SU-DHL-6 (cell line): Measurements from ENCODE around the gene TEX47.

Source experiments
- H2AFZ ChIP-seq: fragments of 200-600 bp; sonication (generic); 2 replicates; pipeline ENCODE4 v1.6.1; 2014; ENCODE audit warnings: low read depth, mild to moderate bottlenecking, moderate library complexity, mixed read lengths, antibody characterized with exemption, low read length; ENCODE audit not compliant: severe bottlenecking
- H3F3A ChIP-seq: fragments of 200-600 bp; shearing (Covaris generic); 2 replicates; pipeline ENCODE4 v1.6.0; 2016; ENCODE audit warnings: antibody characterized with exemption, mild to moderate bottlenecking; ENCODE audit not compliant: insufficient read depth
- H3K27ac ChIP-seq: fragments of 200-600 bp; sonication (generic); 2 replicates; pipeline ENCODE4 v1.5.1; 2016; ENCODE audit warnings: low read depth, mild to moderate bottlenecking, low read length, moderate library complexity, mixed read lengths
- H3K27me3 ChIP-seq: fragments of 200-600 bp; sonication (generic), shearing (Covaris generic); 2 replicates; pipeline ENCODE4 v1.6.0; 2014; ENCODE audit warnings: mild to moderate bottlenecking, low read length
- H3K36me3 ChIP-seq: fragments of 200-600 bp; sonication (generic); 2 replicates; pipeline ENCODE4 v1.6.1; 2014; ENCODE audit warnings: mild to moderate bottlenecking, low read length, mixed read lengths
- H3K4me2 ChIP-seq: fragments of 300-600, 200-600 bp; shearing (Covaris generic), sonication (generic); 2 replicates; pipeline ENCODE4 v1.6.0; 2014; ENCODE audit warnings: low read length, low read depth, mild to moderate bottlenecking; ENCODE audit not compliant: poor library complexity, severe bottlenecking
- H3K4me3 ChIP-seq: fragments of 200-600 bp; sonication (generic); 2 replicates; pipeline ENCODE4 v1.5.1; 2014; ENCODE audit warnings: antibody characterized with exemption, low read length, mild to moderate bottlenecking, mixed read lengths; ENCODE audit not compliant: insufficient read depth, poor library complexity, severe bottlenecking
- H3K79me2 ChIP-seq: fragments of 200-600 bp; sonication (generic); 2 replicates; pipeline ENCODE4 v1.6.1; 2014; ENCODE audit warnings: mild to moderate bottlenecking, low read length, moderate library complexity; ENCODE audit not compliant: insufficient read depth
- H3K9ac ChIP-seq: fragments of 200-600 bp; sonication (generic); 2 replicates; pipeline ENCODE4 v1.7.0; 2014; ENCODE audit warnings: mild to moderate bottlenecking, low read length
- H3K9me2 ChIP-seq: fragments of 200-600 bp; sonication (generic); replicated peaks from 2 replicates; pipeline ENCODE4 v1.6.1; 2014; ENCODE audit warnings: low read length; ENCODE audit not compliant: insufficient read depth
- H3K9me3 ChIP-seq: fragments of 200-600 bp; sonication (generic); 2 replicates; pipeline ENCODE4 v1.6.1; 2014; ENCODE audit warnings: low read length, mixed read lengths; ENCODE audit not compliant: insufficient read depth
- H4K20me1 ChIP-seq: fragments of 200-600 bp; sonication (generic); 2 replicates; pipeline ENCODE4 v1.6.1; 2014; ENCODE audit warnings: low read depth, mild to moderate bottlenecking, antibody characterized with exemption, low read length, moderate library complexity, mixed read lengths
- EZH2phosphoT487 ChIP-seq: fragments of 200-600 bp; sonication (generic), shearing (Covaris generic); conservative IDR thresholded peaks from 2 replicates; pipeline ENCODE4 v1.6.1; 2018; ENCODE audit warnings: mild to moderate bottlenecking, antibody characterized with exemption, low read length, moderate library complexity, mixed read lengths
- TF ChIP-seq, protein P1 (sequence below): fragments of 200-600 bp; sonication (generic); IDR thresholded peaks from one replicate; pipeline ENCODE4 v1.5.1; 2017; ENCODE audit warnings: antibody characterized with exemption, mild to moderate bottlenecking, low read length, moderate library complexity; ENCODE audit not compliant: insufficient read depth, poor library complexity, severe bottlenecking

Gene TEX47

DNA sequence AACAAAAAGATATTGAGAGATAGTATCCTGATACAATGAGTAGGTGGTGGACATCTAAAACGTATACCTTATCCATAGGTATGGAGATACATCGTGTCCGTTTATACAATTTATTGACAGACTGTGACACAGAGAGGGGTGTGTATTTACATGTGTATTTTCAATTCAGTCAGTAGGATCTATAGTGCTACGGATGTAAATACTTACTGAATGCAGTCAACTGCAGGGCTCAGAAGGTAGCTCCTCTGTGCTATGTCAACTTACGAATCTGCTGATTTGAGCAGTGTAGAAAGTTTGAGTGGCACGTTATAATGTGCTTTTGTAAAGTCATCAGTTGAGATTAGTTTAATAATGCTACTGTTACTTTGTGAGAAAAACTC, 35.4 kb downstream of the TEX47 start:
- Histone ChIP-seq H4K20me1 (no peaks in the 10 kb centered on the region; the same call in 1 of the 2 replicates), H3K9ac (no peak overlapping the region), H3K27me3 (no peaks in the 10 kb centered on the region), H3K9me2 (no peaks in the 10 kb centered on the region), H3K4me2 (no peak overlapping the region), H3K79me2 (no peaks in the 10 kb centered on the region), H2AFZ (no peak overlapping the region), H3K9me3 (no peaks in the 10 kb centered on the region), H3F3A (no peaks in the 10 kb centered on the region), H3K27ac (no peak overlapping the region), H3K36me3 (no peaks in the 10 kb centered on the region), H3K4me3 (no peak overlapping the region)
- no peak for TF ChIP-seq EZH2phosphoT487
- TF ChIP-seq, protein P1, sequence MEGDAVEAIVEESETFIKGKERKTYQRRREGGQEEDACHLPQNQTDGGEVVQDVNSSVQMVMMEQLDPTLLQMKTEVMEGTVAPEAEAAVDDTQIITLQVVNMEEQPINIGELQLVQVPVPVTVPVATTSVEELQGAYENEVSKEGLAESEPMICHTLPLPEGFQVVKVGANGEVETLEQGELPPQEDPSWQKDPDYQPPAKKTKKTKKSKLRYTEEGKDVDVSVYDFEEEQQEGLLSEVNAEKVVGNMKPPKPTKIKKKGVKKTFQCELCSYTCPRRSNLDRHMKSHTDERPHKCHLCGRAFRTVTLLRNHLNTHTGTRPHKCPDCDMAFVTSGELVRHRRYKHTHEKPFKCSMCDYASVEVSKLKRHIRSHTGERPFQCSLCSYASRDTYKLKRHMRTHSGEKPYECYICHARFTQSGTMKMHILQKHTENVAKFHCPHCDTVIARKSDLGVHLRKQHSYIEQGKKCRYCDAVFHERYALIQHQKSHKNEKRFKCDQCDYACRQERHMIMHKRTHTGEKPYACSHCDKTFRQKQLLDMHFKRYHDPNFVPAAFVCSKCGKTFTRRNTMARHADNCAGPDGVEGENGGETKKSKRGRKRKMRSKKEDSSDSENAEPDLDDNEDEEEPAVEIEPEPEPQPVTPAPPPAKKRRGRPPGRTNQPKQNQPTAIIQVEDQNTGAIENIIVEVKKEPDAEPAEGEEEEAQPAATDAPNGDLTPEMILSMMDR: no peak

DNA sequence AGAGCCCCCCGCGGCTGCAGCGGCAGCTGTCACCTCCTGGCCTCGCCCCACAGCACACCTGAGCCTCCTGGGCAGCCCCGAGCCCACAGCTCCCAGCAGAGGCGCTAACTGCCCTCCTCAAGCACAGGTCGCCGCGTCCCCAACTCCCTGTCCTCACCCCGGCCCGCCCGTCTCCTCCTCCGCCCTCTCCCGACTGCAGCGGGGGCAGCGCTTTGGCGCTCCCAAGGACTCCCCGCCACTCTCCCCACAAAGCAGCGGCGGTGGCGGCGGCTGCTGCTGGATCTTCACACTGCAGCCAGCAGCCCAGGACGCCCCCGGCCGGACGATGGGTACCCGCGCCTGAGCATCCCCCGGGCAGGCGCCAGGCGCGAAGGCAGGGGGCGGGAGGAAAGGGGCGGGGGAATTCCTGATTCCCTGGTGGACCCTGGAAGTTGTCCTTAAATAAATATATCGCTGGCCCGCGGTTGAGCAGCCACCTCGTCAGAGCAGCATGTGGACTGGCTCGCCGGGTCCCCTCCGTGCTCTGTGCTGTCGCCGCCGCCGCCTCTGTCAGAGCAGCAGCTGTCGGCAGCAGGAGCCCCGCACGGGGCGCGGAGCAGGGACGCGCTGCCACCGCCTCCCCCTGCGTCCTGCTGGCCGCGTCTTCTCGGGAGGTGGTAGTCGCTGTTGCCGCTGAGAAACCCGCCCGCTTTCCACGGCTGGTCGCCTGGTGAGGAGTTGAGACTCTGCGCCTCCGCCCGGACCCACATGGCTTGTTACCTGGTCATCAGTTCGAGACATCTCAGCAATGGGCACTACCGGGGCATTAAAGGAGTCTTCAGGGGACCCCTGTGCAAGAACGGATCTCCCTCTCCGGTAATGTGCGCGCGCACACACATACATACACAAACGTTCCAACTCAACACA, 36.1 kb downstream of the TEX47 start, which contains the start of gene ZNF804B:
Gene ZNF804B (plus strand): TSS at position 471 of the 906 bp plus-strand sequence. CDS start 277 bp downstream, at position 748.
- Histone ChIP-seq H3K9ac (no peak within 1 kb of the TSS), H3K27me3 (no peaks in the 10 kb centered on the region), H4K20me1 (no peaks in the 10 kb centered on the region; the same call in 1 of the 2 replicates), H3K36me3 (no peaks in the 10 kb centered on the region), H3F3A (no peaks in the 10 kb centered on the region), H3K79me2 (no peaks in the 10 kb centered on the region), H3K4me2 (no peak within 1 kb of the TSS), H3K27ac (no peak within 1 kb of the TSS), H3K9me2 (no peaks in the 10 kb centered on the region), H2AFZ (no peak within 1 kb of the TSS), H3K9me3 (no peaks in the 10 kb centered on the region), H3K4me3 (no peak within 1 kb of the TSS)
- TF ChIP-seq, protein P1: no peak
- no peak for TF ChIP-seq EZH2phosphoT487

DNA sequence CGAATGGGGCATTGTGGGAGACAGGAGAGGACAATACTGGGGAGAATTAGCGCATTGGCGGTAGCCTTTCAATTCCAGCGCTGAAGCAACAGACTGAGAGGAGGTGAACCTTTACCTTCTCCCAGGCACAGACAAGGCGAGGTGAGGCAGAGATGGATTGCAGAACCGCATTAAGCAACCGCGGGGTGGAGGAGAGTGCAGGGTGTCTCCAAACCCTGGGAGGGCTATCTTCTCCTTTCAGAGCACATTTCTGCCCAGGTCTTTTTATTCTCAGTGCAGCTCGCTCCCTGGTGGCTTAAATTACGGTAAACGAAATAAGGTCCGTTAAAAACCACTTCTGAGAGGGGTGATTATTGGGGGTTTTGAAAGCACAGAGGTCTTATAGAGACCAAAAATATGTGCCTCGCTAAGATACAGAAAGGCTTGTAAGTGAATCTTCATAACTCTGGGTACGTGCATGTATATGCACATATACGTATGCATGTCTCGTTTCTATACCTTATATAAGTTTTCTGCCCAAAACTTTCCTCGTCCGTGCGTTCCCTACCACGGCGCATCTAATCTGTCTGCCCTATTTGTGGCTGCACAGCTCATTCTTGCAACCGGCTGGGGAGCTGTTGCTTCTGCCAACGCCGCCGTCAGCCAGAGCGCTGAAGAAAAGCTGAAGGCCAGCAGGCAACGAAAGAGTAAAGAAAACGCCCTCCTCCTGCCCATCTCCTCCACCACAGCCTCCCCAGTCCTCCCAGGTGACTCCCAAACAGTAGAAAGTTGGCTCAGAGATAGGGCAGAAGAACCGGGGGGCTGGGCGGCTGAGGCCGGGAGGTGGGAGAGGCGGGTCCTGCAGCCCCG, 36.9 kb downstream of the TEX47 start:
- no peak overlapping the region for H3K4me3 ChIP-seq
- no peaks in the 10 kb centered on the region for H3F3A ChIP-seq
- no peaks in the 10 kb centered on the region for H3K9me3 ChIP-seq
- no peak overlapping the region for H2AFZ ChIP-seq
- H3K9me2 ChIP-seq: no peaks in the 10 kb centered on the region
- H3K27ac ChIP-seq: no peak overlapping the region
- no peaks in the 10 kb centered on the region; the same call in 1 of the 2 replicates for H4K20me1 ChIP-seq
- TF ChIP-seq EZH2phosphoT487: no peak
- TF ChIP-seq, protein P1: no peak
- no peaks in the 10 kb centered on the region for H3K27me3 ChIP-seq
- no peak overlapping the region for H3K4me2 ChIP-seq
- no peaks in the 10 kb centered on the region for H3K79me2 ChIP-seq
- no peaks in the 10 kb centered on the region for H3K36me3 ChIP-seq
- no peak overlapping the region for H3K9ac ChIP-seq
